Measurements from ENCODE around the gene VPS13A.

VPS13A gene

DNA sequence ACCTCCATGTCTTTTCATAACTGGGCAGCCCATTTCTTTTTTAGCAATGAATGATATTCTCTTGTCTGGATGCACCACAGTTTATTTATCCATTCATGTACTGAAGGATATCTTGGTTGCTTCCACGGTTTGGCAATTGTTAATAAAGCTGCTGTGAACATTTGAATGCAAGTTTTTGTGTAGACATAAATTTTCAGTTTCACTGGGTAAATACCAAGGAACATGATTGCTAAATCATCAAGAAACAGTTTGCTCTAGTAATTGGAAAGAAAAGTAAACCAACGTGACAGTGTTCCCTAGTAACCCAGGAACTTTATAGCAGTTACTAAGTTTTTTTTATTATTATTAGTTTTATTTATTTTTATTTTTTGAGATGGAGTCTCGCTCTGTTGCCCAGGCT lies 100.4 kb downstream of the VPS13A start:
- H3K9ac ChIP-seq (ENCODE audit: low read length): no peak overlapping the region
- no peak overlapping the region for H2AFZ ChIP-seq (ENCODE audit: low read length)
- H3K4me3 ChIP-seq (ENCODE audit: low read depth, low read length, poor library complexity, severe bottlenecking): no peak overlapping the region
- H3K9me3 ChIP-seq (ENCODE audit: low read length): no peaks in the 10 kb centered on the region
- H4K20me1 ChIP-seq (ENCODE audit: insufficient read depth, low read length): no peaks in the 10 kb centered on the region
- no peaks in the 10 kb centered on the region for H3K9me2 ChIP-seq (ENCODE audit: low read depth, low read length)
- no peaks in the 10 kb centered on the region for H3K79me2 ChIP-seq (ENCODE audit: insufficient read depth, low read length)
- H3K4me2 ChIP-seq (ENCODE audit: low read length): no peak overlapping the region
- no peaks in the 10 kb centered on the region for H3F3A ChIP-seq (ENCODE audit: insufficient read depth, low read length)
- TF ChIP-seq, protein P1, sequence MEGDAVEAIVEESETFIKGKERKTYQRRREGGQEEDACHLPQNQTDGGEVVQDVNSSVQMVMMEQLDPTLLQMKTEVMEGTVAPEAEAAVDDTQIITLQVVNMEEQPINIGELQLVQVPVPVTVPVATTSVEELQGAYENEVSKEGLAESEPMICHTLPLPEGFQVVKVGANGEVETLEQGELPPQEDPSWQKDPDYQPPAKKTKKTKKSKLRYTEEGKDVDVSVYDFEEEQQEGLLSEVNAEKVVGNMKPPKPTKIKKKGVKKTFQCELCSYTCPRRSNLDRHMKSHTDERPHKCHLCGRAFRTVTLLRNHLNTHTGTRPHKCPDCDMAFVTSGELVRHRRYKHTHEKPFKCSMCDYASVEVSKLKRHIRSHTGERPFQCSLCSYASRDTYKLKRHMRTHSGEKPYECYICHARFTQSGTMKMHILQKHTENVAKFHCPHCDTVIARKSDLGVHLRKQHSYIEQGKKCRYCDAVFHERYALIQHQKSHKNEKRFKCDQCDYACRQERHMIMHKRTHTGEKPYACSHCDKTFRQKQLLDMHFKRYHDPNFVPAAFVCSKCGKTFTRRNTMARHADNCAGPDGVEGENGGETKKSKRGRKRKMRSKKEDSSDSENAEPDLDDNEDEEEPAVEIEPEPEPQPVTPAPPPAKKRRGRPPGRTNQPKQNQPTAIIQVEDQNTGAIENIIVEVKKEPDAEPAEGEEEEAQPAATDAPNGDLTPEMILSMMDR (IDR thresholded peaks at IDR 0.05; ENCODE audit: low read length): no peak
- no peak for TF ChIP-seq EZH2 (IDR thresholded peaks at IDR 0.05; ENCODE audit: borderline replicate concordance, low read length)
- no peak overlapping the region for H3K27ac ChIP-seq (ENCODE audit: low read depth, low read length, poor library complexity, severe bottlenecking)
- peaks cover 16% of the 10 kb centered on the region for H3K36me3 ChIP-seq (ENCODE audit: insufficient read depth, low read length)
- no peaks in the 10 kb centered on the region for H3K4me1 ChIP-seq (ENCODE audit: insufficient read depth, low read length, severe bottlenecking)
- H3K27me3 ChIP-seq (ENCODE audit: insufficient read depth, low read length): no peaks in the 10 kb centered on the region

DNA sequence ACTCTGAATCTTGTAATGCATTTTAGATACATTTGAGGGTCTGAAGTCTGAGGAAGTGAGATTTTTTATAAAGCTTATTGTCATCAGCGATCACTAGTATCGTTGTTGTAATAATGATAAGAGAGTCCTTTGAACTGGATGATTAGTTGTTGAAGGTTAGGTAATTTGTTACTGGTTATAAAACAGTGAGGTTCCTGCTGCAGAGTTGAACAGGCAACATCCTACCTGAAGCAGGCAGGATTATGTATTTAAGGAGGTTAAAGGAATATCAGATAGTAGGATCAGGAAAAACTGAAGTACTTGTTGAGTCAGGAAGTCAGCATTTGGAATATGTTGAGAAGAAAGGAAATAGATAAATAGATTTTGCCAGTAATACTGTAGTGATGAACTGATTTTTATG lies 106.7 kb downstream of the VPS13A start:
- H3K4me3 ChIP-seq (ENCODE audit: low read depth, low read length, poor library complexity, severe bottlenecking): no peak overlapping the region
- H4K20me1 ChIP-seq (ENCODE audit: insufficient read depth, low read length): no peaks in the 10 kb centered on the region
- no peaks in the 10 kb centered on the region for H3F3A ChIP-seq (ENCODE audit: insufficient read depth, low read length)
- TF ChIP-seq, protein P1 (IDR thresholded peaks at IDR 0.05; ENCODE audit: low read length): no peak
- TF ChIP-seq EZH2 (IDR thresholded peaks at IDR 0.05; ENCODE audit: borderline replicate concordance, low read length): no peak
- H3K27ac ChIP-seq (ENCODE audit: low read depth, low read length, poor library complexity, severe bottlenecking): no peak overlapping the region
- no peaks in the 10 kb centered on the region for H3K9me2 ChIP-seq (ENCODE audit: low read depth, low read length)
- 0 out of 2 replicates have a peak, but pooled peaks cover 3% of the 10 kb centered on the region for H3K9me3 ChIP-seq (ENCODE audit: low read length)
- no peaks in the 10 kb centered on the region for H3K4me1 ChIP-seq (ENCODE audit: insufficient read depth, low read length, severe bottlenecking)
- H2AFZ ChIP-seq (ENCODE audit: low read length): no peak overlapping the region
- no peak overlapping the region for H3K9ac ChIP-seq (ENCODE audit: low read length)
- H3K36me3 ChIP-seq (ENCODE audit: insufficient read depth, low read length): peaks cover 53% of the 10 kb centered on the region
- H3K79me2 ChIP-seq (ENCODE audit: insufficient read depth, low read length): no peaks in the 10 kb centered on the region
- H3K4me2 ChIP-seq (ENCODE audit: low read length): no peak overlapping the region
- H3K27me3 ChIP-seq (ENCODE audit: insufficient read depth, low read length): no peaks in the 10 kb centered on the region

DNA sequence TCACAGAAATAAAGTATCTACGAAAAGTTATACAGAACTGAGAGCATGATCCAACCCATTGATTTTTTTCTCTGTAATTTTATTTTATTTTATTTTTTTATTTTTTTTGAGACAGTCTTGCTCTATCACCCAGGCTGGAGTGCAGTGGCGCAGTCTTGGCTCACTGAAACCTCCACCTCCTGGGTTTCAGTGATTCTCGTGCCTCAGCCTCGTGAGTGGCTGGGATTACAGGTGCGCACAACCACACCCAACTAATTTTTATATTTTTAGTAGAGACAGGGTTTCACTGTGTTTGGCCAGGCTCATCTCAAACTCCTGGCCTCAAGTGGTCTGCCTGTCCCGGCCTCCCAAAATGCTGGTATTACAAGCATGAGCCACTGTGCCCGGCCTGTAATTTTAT lies 107.3 kb downstream of the VPS13A start:
- no peaks in the 10 kb centered on the region for H3F3A ChIP-seq (ENCODE audit: insufficient read depth, low read length)
- no peaks in the 10 kb centered on the region for H3K4me1 ChIP-seq (ENCODE audit: insufficient read depth, low read length, severe bottlenecking)
- H3K9me2 ChIP-seq (ENCODE audit: low read depth, low read length): no peaks in the 10 kb centered on the region
- no peak overlapping the region for H2AFZ ChIP-seq (ENCODE audit: low read length)
- H3K9ac ChIP-seq (ENCODE audit: low read length): no peak overlapping the region
- no peaks in the 10 kb centered on the region for H3K79me2 ChIP-seq (ENCODE audit: insufficient read depth, low read length)
- peaks cover 54% of the 10 kb centered on the region for H3K36me3 ChIP-seq (ENCODE audit: insufficient read depth, low read length)
- no peak overlapping the region for H3K4me2 ChIP-seq (ENCODE audit: low read length)
- no peaks in the 10 kb centered on the region for H3K27me3 ChIP-seq (ENCODE audit: insufficient read depth, low read length)
- H3K9me3 ChIP-seq (ENCODE audit: low read length): 0 out of 2 replicates have a peak, but pooled peaks cover 3% of the 10 kb centered on the region
- TF ChIP-seq, protein P1 (IDR thresholded peaks at IDR 0.05; ENCODE audit: low read length): no peak
- TF ChIP-seq EZH2 (IDR thresholded peaks at IDR 0.05; ENCODE audit: borderline replicate concordance, low read length): no peak
- no peak overlapping the region for H3K4me3 ChIP-seq (ENCODE audit: low read depth, low read length, poor library complexity, severe bottlenecking)
- H4K20me1 ChIP-seq (ENCODE audit: insufficient read depth, low read length): no peaks in the 10 kb centered on the region
- H3K27ac ChIP-seq (ENCODE audit: low read depth, low read length, poor library complexity, severe bottlenecking): no peak overlapping the region

Data from OCI-LY1 (cell line).